Measurements from ENCODE around the gene PSMF1. TPM values are rescaled to one million over a fixed set of nuclear protein-coding genes. Genes with fewer than 3 reads are reported as not detected.
"Not testable (repeated sequence)": the region's sequence is repeated elsewhere in the genome, so short reads cannot be mapped to it uniquely, and the experiment has no call there.

The PSMF1 gene
- total and polyA plus RNA-seq, 2 of the 4 experiments (the other 2 are of a cell fraction): 93.6 to 109 TPM

DNA sequence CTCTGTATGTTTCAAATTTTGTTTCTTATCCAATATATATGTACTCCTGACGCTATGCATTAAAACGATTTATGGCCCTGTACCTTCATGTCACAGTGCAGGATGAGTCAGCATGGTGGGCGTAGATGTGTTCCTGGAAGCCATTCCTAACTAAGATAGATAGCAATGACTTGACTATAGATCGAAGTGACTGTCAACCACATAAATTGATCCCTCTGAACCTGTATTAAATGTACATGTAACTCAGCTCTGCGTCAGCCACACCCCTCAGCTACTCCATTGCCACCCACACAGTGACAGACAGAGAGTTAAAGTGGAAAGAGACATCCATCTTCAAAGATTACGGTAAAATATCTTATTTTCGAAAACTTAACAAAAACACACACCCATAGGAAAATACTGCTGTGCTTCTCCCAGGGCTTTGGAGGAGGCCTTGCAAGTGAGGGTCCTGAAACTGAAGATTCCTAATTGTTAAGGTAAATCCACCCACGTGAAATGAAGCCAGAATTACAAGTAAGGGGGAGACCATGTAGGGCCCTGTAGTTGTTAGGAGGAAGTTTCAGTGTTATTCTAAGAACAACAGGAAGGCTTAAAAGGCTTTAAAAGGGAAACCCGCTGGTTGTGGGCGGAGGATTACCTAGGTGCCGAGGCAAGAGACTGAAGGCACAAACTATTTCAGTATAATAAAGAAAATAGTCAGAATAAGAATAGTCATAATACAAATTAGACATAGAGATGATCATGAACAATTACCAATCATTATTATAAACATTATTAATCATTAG, 97.2 kb downstream of the PSMF1 start (continued):
- TF ChIP-seq SMC3 (IDR thresholded peaks at IDR 0.05; ENCODE audit: low read depth, low read length): no peak

DNA sequence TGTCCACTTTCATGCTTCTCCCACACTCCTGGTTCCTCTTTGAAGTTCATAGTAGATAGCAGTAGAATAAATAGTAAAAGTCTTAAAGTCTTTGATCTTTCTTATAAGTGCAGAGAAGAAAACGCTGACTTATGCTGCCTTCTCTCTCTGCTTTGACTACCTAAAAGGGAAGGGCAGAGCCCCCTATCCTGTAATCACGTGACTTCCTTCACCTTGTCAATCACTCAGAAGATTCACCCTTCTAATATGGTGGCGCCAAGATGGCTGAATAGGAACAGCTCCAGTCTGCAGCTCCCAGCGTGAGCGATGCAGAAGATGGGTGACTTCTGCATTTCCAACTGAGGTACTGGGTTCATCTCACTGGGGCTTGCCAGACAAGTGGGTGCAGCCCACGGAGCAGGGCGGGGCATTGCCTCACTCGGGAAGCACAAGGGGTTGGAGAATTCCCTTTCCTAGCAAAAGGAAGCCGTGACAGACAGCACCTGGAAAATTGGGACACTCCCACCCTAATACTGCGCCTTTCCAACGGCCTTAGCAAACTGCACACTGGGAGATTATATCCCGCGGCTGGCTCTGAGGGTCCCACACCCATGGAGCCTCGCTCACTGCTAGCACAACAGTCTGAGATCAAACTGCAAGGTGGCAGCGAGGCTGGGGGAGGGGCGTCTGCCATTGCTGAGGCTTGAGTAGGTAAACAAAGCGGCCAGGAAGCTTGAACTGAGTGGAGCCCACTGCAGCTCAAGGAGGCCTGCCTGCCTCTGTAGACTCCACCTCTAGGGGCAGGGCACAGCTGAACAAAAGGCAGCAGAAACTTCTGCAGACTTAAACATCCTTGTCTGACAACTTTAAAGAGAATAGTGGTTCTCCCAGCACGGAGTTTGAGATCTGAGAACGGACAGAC, 98.4 kb downstream of the PSMF1 start:
- H3K14ac ChIP-seq (replicated peaks; ENCODE audit: low read depth, low read length); H3K18ac ChIP-seq (ENCODE audit: low read depth, low read length); H3K79me1 ChIP-seq (ENCODE audit: low read depth in 1 of 2, low read length in 2 of 2); H3K4me1 ChIP-seq (ENCODE audit: control insufficient read depth, insufficient read depth, low read length); H2BK120ac ChIP-seq (ENCODE audit: low read depth, low read length); H2BK15ac ChIP-seq (ENCODE audit: low read depth, low read length); dilution Hi-C loops (cut with HindIII; ENCODE audit: low sequenced_read_pairs, unreplicated experiment); H3K4me2 ChIP-seq (ENCODE audit: low read depth, low read length); H3K27ac ChIP-seq (ENCODE audit: insufficient read depth, low read length); H3K36me3 ChIP-seq (ENCODE audit: control insufficient read depth, insufficient read depth, low read length); H2AFZ ChIP-seq (replicated peaks; ENCODE audit: low read length, poor library complexity); H4K8ac ChIP-seq (ENCODE audit: low read depth in 2 of 2, low read length in 2 of 2); H2BK5ac ChIP-seq (ENCODE audit: low read depth, low read length, poor library complexity, severe bottlenecking); H3K9me1 ChIP-seq (ENCODE audit: insufficient read depth, low read length); H2AK9ac ChIP-seq (replicated peaks; ENCODE audit: low read depth, low read length, poor library complexity); H2AK5ac ChIP-seq (ENCODE audit: low read depth, low read length); H3K56ac ChIP-seq (ENCODE audit: extremely low read depth, insufficient read depth, low read length); H2BK20ac ChIP-seq (ENCODE audit: low read depth, low read length); H3K9me3 ChIP-seq (ENCODE audit: control insufficient read depth, insufficient read depth, low read length); H4K91ac ChIP-seq (ENCODE audit: insufficient read depth, low read depth, low read length); DNase-seq; CTCF ChIA-PET; BruUV-seq (replicated peaks); H4K5ac ChIP-seq (ENCODE audit: low read depth, low read length); H4K20me1 ChIP-seq (ENCODE audit: insufficient read depth, low read length); H3K23ac ChIP-seq (ENCODE audit: low read depth, low read length); H3K4me3 ChIP-seq (ENCODE audit: insufficient read depth, low read depth, low read length); POLR2A ChIA-PET (ENCODE audit: unreplicated experiment); H3K4ac ChIP-seq (ENCODE audit: low read depth, low read length); ATAC-seq (ENCODE audit: low read depth); H3K9ac ChIP-seq (ENCODE audit: low read depth, low read length): not testable (repeated sequence)
- intact Hi-C loops (cut with micrococcal nuclease): loop anchor here (10.0 kb wide), 1 partner anchor 178 kb away; the partner anchor contains the start of gene FKBP1A
- WGBS, 2 experiments (ENCODE audit: extremely low coverage in 2 of 2, insufficient read length in 1 of 2): 81% methylated on average over 6 of the region's 19 CpGs; no CpG with 5 or more reads in 1 of the 2 experiments
- in situ Hi-C loops (cut with MboI; ENCODE audit: low sequenced_read_pairs): loop anchor here (10.0 kb wide), 1 partner anchor 402 kb away; no protein-coding TSS in a partner anchor
- peaks cover 14% of the 10 kb centered on the region for H3K27me3 ChIP-seq (ENCODE audit: control insufficient read depth, insufficient read depth, low read length)

Other genes with a start within 250 kb of the PSMF1 start
- gene ANGPT4, start 202.3 kb upstream of the PSMF1 start, total RNA-seq (2012; rRNA removed): not detected in 2 replicates
- gene ANGPT4, start 202.3 kb upstream of the PSMF1 start, polyA plus RNA-seq (2012; rRNA removed): not detected in 2 replicates
- gene RSPO4, start 116.3 kb upstream of the PSMF1 start, total RNA-seq (2012; rRNA removed): not detected in 2 replicates
- gene RSPO4, start 116.3 kb upstream of the PSMF1 start, polyA plus RNA-seq (2012; rRNA removed): not detected in 2 replicates
- gene TMEM74B, start 66.4 kb downstream of the PSMF1 start, total RNA-seq (2012; rRNA removed): not detected in 2 replicates
- 0.03 TPM in 1 of 2 replicates, not detected in the other for gene TMEM74B, start 66.4 kb downstream of the PSMF1 start, polyA plus RNA-seq (2012; rRNA removed)
- gene C20orf202, start 84.9 kb downstream of the PSMF1 start, total RNA-seq (2012; rRNA removed): not detected in 2 replicates
- not detected in 2 replicates for gene C20orf202, start 84.9 kb downstream of the PSMF1 start, polyA plus RNA-seq (2012; rRNA removed)
- gene RAD21L1, start 107.4 kb downstream of the PSMF1 start, total RNA-seq (2012; rRNA removed): under 0.01 TPM in 1 of 2 replicates, not detected in the other
- gene RAD21L1, start 107.4 kb downstream of the PSMF1 start, polyA plus RNA-seq (2012; rRNA removed): not detected in 2 replicates
- gene SNPH, start 147.7 kb downstream of the PSMF1 start, total RNA-seq (2012; rRNA removed): 4.5 and 4.7 TPM in 2 replicates
- 3.1 and 3.2 TPM in 2 replicates for gene SNPH, start 147.7 kb downstream of the PSMF1 start, polyA plus RNA-seq (2012; rRNA removed)
- gene SDCBP2, start 210.5 kb downstream of the PSMF1 start, total RNA-seq (2012; rRNA removed): 0.54 and 0.83 TPM in 2 replicates
- 1.3 TPM in 2 replicates for gene SDCBP2, start 210.5 kb downstream of the PSMF1 start, polyA plus RNA-seq (2012; rRNA removed)

Data from IMR-90 (cell line).